Measurements from ENCODE around the gene NLGN1.

Gene NLGN1

DNA sequence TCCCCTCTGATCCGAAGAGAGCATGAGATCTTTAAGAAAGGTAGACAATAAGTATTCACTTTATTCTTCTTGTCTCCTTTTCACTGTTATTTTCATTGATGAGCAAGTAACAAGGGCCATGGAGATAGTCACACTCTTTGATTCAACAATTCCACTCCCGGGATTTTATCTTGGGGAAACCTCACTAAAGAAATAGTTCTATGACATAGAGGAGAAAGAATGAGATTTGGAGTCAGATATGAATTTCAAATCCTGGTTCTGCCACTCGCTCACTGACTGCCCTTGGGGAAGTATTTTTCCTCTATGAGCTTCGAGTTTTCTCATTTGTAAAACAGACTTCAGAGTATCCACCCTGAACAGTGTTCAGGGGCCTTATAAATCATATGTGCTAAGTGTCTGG lies 514.6 kb downstream of the NLGN1 start:
- DNase-seq (ENCODE audit: low read depth), result no peak

DNA sequence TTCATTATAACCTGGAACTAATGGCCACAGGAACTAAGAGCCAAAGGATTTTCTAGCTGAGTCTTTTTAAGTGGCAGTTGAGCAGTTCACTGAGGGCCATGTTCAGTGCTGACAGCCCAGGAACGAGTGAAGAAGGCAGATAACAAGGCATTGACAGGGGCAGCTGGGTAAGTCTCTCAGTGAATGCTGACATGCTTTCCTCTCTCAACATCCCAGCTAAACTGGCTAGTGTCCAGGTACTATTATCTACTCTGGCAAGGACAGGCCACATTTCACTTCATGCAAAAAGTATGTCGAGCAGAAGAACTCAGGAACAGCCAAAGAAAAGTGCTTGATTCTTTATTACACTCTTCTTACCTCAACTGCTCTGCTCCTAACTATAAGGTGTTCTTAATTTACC lies 515.9 kb downstream of the NLGN1 start:
- DNase-seq (ENCODE audit: low read depth), result no peak

DNA sequence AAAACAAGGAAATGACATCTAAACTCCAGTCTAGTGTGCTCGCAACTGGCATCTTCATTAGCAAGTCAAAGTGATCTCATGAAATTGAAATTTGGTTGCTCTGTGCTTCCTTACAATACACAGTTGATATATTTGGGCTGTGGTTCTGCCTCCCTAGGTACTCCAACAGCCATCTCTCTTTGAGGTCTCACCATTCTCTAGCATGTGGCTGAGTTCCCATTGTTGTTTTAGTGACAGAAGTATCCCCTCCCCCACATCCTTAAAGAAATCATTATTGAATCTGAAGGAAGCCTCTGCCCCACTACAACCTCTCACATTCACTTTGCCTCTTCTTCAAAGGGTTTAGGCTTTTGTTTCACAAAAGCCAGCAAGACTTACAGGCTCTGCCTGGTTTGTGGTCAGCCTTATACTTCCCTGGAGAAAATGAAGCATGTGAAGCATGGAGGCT lies 516.5 kb downstream of the NLGN1 start:
- DNase-seq (ENCODE audit: low read depth), result no peak

DNA sequence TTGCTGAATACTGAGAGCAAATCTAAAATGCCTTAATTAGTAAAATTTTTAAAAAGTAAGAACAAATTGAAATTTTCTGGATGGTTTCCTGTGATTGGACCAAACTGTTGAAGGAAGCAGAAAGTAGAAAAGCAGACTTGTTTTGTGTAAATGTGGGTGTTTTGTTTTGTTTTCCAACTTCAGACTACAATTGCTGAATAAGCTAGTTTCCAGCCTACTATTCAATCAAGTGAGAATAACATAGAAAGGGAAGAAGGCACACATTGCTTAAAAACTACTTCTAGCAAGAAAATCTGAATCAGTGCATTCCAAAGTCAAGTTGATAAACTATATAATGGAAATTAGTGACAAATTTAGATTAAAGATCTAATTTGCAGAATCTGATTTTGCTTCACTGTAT lies 519.3 kb downstream of the NLGN1 start:
- no peak for DNase-seq (ENCODE audit: low read depth)

DNA sequence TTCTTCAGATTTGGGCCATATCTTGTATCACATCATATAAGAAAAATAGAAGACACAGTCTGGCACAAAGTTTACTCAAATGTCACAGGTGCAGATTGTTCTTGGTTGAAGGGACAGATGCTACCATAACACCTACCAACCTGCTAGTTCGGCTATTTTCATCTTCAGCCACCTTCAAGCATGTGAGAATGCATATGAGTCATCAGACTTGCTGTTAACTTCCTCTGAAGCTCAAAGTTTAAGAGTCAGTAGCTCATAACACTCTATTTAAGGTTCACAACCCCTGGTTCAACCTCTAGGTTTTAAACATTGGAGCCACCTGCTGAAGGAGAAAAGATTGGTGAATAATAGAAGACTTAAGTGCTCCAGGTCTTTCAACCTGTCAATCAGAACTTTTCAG lies 522.8 kb downstream of the NLGN1 start:
- DNase-seq (ENCODE audit: low read depth), result no peak

- no peak for DNase-seq (ENCODE audit: low read depth)
Measured at GRCh38 chr3:173921732-173922131, 524.2 kb downstream of the NLGN1 start.

- no peak for DNase-seq (ENCODE audit: low read depth)
Measured at GRCh38 chr3:173923204-173923603, 525.7 kb downstream of the NLGN1 start.

DNA sequence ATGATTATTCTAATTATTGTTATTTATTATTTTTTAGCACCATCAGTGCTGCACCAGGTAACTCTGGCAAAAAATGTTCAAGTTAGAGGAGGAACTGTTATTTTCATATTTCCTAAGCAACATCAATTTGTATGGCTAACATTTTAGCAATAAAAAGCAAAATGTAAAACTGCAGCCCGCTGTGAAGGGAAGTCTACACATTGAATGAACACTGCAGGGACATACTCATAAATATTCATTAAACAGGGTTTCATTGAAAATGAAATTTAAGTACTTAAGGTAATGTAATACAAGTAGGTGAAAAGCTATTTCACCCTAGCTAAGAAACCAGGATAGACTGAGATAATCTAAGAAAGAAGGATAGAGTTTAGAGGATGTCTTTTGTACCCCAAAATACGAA lies 532.7 kb downstream of the NLGN1 start:
- DNase-seq (ENCODE audit: low read depth), result no peak

DNA sequence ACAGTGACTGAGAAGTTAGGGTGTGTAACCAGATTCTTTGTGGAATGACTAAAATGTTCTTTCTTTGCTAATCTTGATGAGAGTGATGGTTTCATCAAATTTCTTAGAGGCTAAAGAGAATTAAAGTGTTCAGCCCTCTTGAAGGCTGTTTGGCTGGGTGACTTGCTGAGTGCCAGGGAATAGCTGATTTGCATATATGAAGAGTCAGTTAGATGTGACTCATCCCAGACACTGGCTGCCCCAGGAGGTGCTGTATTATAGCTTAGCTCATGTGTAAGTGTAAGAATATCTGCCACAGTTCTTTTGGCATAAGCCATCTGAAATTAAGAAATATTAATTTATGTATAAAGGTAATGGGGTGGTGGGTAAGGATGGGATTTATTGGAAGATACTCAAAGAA lies 535.1 kb downstream of the NLGN1 start:
- DNase-seq (ENCODE audit: low read depth), result no peak

GRCh38 chr3:173933113-173933512 lies 535.6 kb downstream of the NLGN1 start:
- no peak for DNase-seq (ENCODE audit: low read depth)

GRCh38 chr3:173936316-173936715 lies 538.8 kb downstream of the NLGN1 start:
- no peak for DNase-seq (ENCODE audit: low read depth)

DNA sequence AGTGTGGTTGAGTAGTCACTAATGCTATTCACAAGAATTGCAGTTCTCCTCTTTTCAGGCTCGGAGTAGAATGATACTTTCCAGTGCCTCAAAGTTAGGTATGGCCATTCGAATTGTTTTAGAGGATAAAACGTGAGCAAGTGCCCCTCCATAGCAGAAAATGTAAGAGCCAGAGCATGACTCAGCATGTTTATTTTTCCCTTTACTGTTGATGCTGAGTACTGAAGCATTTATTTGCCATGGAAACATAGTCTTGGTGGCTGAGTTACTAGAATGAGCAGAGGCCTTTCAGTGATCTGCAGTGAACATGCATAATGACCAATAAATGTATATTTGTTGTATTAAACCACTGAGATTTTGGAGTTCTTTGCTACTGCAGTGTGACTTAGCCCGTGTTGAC lies 540.6 kb downstream of the NLGN1 start:
- DNase-seq (ENCODE audit: low read depth), result no peak

- DNase-seq (ENCODE audit: low read depth), result no peak
Measured at GRCh38 chr3:173938616-173939015, 541.1 kb downstream of the NLGN1 start.

DNA sequence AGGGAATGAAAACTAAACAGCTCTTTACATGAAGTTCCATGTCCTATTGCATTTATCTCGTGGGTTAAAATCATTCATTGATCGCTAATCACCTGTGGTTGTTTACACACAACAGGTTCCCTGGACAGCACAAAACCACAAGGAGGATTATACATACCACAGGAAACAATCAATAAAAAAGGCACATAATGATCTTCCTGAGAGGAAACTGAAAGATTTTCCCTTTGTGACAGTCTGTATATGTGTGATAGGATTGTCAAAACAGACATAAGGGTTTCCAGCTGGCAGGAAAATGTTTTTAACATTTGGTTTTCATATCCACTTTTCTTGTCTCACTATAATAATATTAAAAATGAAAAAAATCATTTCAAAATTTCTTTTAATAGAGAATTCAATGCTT lies 541.8 kb downstream of the NLGN1 start:
- no peak for DNase-seq (ENCODE audit: low read depth)

GRCh38 chr3:173943264-173943663 lies 545.7 kb downstream of the NLGN1 start:
- DNase-seq (ENCODE audit: low read depth), result no peak

DNA sequence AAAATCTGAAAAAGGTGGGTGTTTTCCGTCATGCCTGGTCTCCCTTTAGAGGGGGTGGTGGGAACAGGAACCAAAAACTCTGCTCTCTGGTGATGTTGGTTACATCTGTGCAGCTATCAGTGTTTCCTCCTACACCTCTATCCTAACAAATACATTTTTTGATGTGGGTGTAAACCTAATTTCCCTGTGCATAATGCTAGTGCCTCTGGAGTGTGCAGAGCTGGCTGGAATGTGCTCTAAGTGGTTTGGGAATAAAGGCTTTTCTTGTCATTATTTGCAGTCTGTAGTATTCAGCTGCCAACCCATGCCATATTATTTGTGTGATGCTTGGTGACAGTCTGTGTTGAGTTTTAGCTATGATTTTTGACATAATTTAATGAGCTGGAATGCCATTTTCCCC lies 547.6 kb downstream of the NLGN1 start:
- DNase-seq (ENCODE audit: low read depth), result no peak

- DNase-seq (ENCODE audit: low read depth), result no peak
Measured at GRCh38 chr3:173945806-173946205, 548.3 kb downstream of the NLGN1 start.

GRCh38 chr3:173954647-173955046 lies 557.1 kb downstream of the NLGN1 start:
- no peak for DNase-seq (ENCODE audit: low read depth)

- DNase-seq (ENCODE audit: low read depth), result no peak
Measured at GRCh38 chr3:173957646-173958045, 560.1 kb downstream of the NLGN1 start.

DNA sequence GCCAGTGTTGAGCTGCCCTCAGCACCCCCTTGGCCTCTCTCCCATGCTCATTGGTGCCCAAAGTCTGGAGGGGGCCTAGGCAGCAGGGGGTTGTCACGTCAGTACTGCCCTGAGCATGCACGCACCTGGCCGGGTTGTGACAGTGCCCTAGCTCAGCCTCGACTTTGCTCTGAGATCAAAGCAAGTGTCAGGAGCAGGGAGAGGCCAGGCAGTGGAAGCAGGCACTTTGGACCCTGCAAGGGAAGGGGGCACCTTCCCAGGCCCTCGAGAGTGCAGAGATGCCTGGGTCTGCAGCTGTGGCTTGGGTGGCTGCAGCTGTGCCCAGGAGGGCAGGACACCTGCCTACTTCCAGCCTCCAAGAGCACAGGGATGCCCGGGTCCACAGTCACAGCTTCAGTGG lies 561.3 kb downstream of the NLGN1 start:
- no peak for DNase-seq (ENCODE audit: low read depth)

DNA sequence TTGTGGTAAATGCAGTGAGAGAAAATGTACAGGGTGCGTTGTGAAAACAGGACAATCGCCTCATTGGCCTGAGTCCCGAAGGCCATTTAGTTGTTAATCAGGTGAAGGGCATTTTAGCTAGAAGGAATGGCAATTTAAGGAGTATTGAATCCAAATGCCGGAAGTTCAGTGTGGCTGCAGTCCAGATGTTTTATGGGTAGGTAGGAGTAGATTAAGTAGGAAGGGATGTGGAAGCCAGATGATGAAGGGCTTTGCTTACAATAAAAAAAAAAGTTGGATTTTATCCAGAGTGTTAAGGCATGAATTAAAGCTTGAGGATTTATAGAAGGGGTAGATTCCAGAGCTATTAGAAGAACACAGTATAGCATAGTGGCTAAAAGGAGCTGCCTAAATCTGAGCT lies 572.7 kb downstream of the NLGN1 start:
- no peak for DNase-seq (ENCODE audit: low read depth)

DNA sequence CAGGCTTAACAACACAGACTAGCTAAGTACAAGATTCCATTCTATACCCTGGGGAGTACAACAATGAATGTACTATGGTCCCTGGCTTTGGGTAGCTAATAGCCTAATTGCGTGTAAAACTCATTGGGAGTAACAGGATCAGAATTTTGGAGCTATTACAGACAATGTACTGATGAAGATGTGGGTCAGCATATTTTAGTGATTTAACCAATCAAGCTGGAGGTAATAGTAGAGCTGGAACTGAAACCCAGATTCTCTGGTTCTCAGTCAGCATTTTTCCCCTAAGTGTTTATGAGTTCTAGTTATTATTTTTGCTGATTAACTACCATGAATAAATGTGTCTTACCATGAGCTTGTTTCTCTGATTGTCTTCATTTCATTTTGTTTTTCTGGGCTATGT lies 578.7 kb downstream of the NLGN1 start:
- DNase-seq (ENCODE audit: low read depth), result no peak

DNA sequence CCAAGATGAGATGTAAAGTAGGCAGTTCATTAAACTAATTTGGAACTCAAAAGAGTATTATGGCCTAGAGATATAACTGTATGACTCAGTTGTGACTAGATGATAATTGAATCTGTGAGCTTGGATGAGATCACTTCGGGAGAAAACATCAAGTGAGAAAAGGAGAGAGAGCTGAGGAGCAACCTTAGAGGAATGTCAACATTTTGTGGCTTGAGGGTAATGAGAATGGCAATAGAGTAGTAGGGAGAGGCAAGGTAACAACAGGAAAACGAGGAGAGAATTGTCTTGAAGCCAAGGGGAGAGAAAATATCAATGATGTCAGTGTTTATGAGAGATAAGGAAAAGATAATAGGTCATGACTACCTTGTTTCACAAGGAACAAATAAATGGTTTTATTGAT lies 580.2 kb downstream of the NLGN1 start:
- no peak for DNase-seq (ENCODE audit: low read depth)

DNA sequence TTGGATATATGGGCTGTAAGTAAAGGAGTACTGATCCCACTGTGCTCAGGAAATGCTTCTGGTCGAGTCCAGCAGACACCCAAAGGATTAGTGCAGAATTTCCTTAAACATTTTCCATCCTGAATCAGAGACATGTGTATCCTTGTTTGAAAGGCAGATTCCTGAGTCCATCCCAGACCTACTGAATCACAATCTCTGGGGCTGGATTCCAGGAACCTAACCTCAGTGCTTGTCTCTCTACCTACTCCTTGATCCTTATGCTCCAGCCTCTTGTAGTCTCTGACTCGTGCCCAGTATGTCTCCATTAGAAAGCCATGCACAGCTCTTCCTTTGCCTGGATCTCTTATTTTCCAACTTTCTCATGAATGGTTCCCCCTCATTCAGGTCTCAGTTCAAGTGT lies 585.8 kb downstream of the NLGN1 start:
- DNase-seq (ENCODE audit: low read depth), result no peak

GRCh38 chr3:173986861-173987410 lies 589.4 kb downstream of the NLGN1 start:
- DNase-seq (ENCODE audit: low read depth), result no peak

Measured in stimulated activated CD8-positive, alpha-beta memory T cell treated with anti-CD3 and anti-CD28 coated beads, Interleukin-12 subunit alpha, Interleukin-12 subunit beta, amount 100 ng/mL, for 1 hour (primary cell).